Upper lobe of left lung (tissue), 4 donors: Measurements from ENCODE around the gene MT1G.

Experiments
- CTCF ChIP-seq, 6 experiments: fragments of 450-650 bp in 4 of 6; fragments of 200-600 bp in 2 of 6; sonication (generic) in 2 of 6; IDR thresholded peaks; one replicate each; pipeline ENCODE4 v1.5.1; 2016 to 2019; ENCODE audit warnings: antibody characterized with exemption in 6 of 6
- EP300 ChIP-seq, 4 donors: sonication (generic); formaldehyde crosslinking; IDR thresholded peaks; one replicate each; pipeline ENCODE4 v1.5.1; 2017; ENCODE audit warnings: antibody characterized with exemption in 4 of 4, control low read depth in 2 of 4
- POLR2AphosphoS5 ChIP-seq, 2 donors: sonication (generic); formaldehyde crosslinking; IDR thresholded peaks; one replicate each; pipeline ENCODE4 v1.5.1; 2017; ENCODE audit warnings: antibody characterized with exemption in 2 of 2

DNA sequence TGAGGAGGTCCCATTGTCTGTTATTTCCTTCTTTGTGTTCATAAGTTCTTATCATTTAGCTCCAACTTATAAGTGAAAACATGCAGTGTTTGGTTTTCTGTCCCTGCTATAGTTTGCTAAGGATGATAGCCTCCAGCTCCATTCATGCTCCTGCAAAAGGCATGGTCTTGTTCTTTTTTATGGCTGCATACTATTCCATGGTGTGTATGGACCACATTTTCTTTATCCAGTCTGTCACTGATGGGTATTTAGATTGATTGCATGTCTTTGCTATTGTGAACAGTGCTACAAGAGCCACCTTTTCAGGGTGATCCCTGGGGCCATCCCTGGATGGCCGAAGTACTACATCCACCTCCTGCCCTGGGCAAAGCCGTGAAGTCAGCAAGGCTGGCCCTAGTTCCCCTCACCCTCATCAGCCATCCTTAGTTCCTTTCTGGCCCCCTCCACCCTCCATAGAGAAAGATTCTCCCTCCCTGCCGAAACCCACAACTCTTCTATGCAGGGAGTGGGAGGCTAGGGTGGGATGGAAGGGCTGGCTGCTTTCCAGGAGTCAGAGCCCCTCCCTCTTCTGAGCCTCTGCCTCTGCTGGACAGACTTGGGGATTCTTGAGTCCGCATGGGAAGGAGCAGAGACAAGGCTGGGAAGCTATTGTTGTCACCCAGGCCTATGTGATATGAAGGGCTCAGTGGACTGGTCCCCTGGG lies 22.7 kb upstream of the MT1G start:
- no peak for TF ChIP-seq POLR2AphosphoS5 (IDR thresholded peaks at IDR 0.05)
- TF ChIP-seq EP300 (IDR thresholded peaks at IDR 0.05): no peak
- TF ChIP-seq CTCF (IDR thresholded peaks at IDR 0.05): no peak
